Ascending aorta (tissue), 2 donors: Measurements from ENCODE around the gene GRIN1. TPM values are rescaled to one million over a fixed set of nuclear protein-coding genes. Genes with fewer than 3 reads are reported as not detected.

ENCODE experiments used
- DNase-seq, 2 donors: peaks; one replicate each; pipeline ENCODE4 v3.0.0-alpha.2; 2019; ENCODE audit warnings: low spot score in 2 of 2
- H3K27ac ChIP-seq, 2 donors: fragments of 200-600 bp; sonication (generic); one replicate each; pipeline ENCODE4 v1.5.1; 2016 to 2017; ENCODE audit warnings: mild to moderate bottlenecking in 1 of 2
- H3K27me3 ChIP-seq: fragments of 200-600 bp; sonication (generic); one replicate; pipeline ENCODE4 v1.5.1; 2017
- H3K36me3 ChIP-seq, 2 donors: fragments of 200-600 bp; sonication (generic); one replicate each; pipeline ENCODE4 v1.5.1; 2016
- H3K4me1 ChIP-seq, 2 donors: fragments of 200-600 bp; sonication (generic); one replicate each; pipeline ENCODE4 v1.5.1; 2016 to 2017; ENCODE audit warnings: mild to moderate bottlenecking in 1 of 2
- H3K4me3 ChIP-seq, 2 donors: fragments of 200-600 bp; sonication (generic); one replicate each; pipeline ENCODE4 v1.5.1; 2016 to 2017; ENCODE audit warnings: mild to moderate bottlenecking in 1 of 2
- H3K9me3 ChIP-seq, 2 donors: fragments of 200-600 bp; sonication (generic); one replicate each; pipeline ENCODE4 v1.5.1; 2016
- intact Hi-C: fragments of 100-400 bp; cut with DNase I; formaldehyde crosslinking; loops from one replicate; pipeline ENCODE4 v1.15.1; 2023
- total RNA-seq: library from RNA; depleted of rRNA; stranded (reverse); fragments of >200 nt; gene quantifications from one replicate; pipeline ENCODE4 v1.1.0, GENCODE V29; 2016
- TF ChIP-seq, protein P1 (sequence below), 3 experiments: fragments of 200-600 bp in 2 of 3; fragments of 450-650 bp in 1 of 3; sonication (generic) in 2 of 3; IDR thresholded peaks; one replicate each; pipeline ENCODE4 v1.5.1; 2016 to 2019; ENCODE audit warnings: antibody characterized with exemption in 3 of 3, mild to moderate bottlenecking in 1 of 3, moderate library complexity in 1 of 3

GRIN1 gene
- total RNA-seq, 1 donor from 2014 or later, result not detected

DNA sequence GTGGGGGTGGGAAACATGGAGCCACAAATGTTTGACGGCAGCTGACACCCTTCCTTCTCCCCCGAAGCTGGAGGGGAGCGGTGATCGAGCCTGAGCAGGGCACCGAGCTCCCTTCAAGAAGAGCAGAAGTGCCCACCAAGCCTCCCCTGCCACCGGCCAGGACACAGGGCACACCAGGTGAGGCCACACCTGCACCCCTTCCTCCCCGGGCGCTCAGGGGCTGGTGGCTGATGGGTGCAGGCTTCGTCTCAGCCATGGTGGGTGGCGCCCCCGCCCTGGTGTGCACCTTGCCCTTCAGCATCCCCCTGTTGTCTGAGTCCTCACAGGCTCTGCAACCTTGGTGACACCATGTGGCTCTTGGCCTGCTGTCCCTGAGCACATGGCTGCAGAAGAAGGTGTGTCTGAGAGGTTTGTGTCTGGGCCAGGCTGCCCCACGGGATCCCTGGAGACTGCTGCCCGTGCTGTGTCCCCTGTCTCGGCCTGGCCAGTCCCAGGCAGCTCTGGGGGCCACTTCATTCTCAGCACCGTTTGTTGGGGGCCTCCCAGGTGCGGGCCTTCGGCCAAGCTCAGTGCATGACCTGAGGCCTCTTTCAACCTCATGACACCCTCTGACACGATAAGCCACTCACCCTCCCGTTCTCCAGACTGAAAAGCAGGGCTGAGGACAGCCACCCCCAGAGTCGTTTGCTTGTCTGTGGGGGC is 41.0 kb upstream of the GRIN1 start:
- no peaks in the 10 kb centered on the region for H3K9me3 ChIP-seq
- H3K4me1 ChIP-seq, result no peaks in the 10 kb centered on the region
- TF ChIP-seq, protein P1, sequence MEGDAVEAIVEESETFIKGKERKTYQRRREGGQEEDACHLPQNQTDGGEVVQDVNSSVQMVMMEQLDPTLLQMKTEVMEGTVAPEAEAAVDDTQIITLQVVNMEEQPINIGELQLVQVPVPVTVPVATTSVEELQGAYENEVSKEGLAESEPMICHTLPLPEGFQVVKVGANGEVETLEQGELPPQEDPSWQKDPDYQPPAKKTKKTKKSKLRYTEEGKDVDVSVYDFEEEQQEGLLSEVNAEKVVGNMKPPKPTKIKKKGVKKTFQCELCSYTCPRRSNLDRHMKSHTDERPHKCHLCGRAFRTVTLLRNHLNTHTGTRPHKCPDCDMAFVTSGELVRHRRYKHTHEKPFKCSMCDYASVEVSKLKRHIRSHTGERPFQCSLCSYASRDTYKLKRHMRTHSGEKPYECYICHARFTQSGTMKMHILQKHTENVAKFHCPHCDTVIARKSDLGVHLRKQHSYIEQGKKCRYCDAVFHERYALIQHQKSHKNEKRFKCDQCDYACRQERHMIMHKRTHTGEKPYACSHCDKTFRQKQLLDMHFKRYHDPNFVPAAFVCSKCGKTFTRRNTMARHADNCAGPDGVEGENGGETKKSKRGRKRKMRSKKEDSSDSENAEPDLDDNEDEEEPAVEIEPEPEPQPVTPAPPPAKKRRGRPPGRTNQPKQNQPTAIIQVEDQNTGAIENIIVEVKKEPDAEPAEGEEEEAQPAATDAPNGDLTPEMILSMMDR (IDR thresholded peaks at IDR 0.05), result no peak
- intact Hi-C loops, result no loop called here
- H3K4me3 ChIP-seq, result no peak overlapping the region
- no peak overlapping the region for H3K27ac ChIP-seq
- DNase-seq, result no peak
- no peaks in the 10 kb centered on the region for H3K27me3 ChIP-seq
- H3K36me3 ChIP-seq, result peaks cover 56 to 76% of the 10 kb centered on the region in 2 donors

DNA sequence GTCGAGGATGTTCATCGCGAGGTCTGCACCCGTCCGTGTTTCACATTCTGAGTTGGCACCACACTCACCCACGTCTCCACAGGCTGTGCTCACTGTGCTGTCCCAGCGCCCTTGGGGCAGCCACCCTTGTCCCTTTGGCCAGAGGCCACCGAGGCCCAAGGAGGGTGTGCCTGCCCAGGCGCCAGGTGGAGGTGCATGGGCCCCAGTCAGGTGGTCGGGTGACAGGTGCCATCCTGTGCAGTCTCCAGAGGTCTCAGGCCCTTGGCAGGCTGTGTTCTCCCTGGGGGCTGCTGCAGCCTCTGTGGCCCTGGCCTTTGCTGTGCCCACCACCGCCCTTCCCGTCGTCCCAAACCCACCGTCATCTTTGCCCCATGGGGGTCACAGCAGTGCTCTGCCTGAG is 39.7 kb upstream of the GRIN1 start:
- no peaks in the 10 kb centered on the region for H3K9me3 ChIP-seq
- DNase-seq, result no peak
- TF ChIP-seq, protein P1 (IDR thresholded peaks at IDR 0.05), result no peak
- H3K4me3 ChIP-seq, result no peak overlapping the region
- no peaks in the 10 kb centered on the region for H3K27me3 ChIP-seq
- no peak overlapping the region for H3K27ac ChIP-seq
- intact Hi-C loops, result no loop called here
- H3K4me1 ChIP-seq, result no peaks in the 10 kb centered on the region
- peaks cover 69 to 80% of the 10 kb centered on the region in 2 donors for H3K36me3 ChIP-seq

DNA sequence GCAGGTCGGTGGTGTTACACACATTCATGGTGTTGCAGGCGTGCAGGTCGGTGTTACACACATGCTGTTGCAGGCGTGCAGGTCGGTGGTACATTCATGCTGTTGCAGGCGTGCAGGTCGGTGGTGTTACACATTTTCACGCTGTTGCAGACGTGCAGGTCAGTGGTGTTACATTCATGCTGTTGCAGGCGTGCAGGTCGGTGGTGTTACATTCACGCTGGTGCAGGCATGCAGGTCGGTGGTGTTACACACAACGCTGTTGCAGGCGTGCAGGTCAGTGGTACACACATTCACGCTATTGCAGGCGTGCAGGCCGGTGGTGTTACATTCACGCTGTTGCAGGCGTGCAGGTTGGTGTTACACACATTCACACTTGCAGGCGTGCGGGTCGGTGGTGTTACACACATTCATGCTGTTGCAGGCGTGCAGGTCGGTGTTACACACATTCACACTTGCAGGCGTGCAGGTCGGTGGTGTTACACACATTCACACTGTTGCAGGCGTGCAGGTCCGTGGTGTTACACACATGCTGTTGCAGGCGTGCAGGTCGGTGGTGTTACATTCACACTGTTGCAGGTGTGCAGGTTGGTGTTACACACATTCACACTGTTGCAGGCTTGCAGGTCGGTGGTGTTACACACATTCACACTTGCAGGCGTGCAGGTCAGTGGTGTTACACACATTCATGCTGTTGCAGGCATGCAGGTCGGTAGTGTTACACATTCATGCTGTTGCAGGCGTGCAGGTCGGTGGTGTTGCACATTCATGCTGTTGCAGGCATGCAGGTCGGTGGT is 35.6 kb upstream of the GRIN1 start:
- no peaks in the 10 kb centered on the region for H3K27me3 ChIP-seq
- no peak overlapping the region for H3K4me3 ChIP-seq
- H3K4me1 ChIP-seq, result no peaks in the 10 kb centered on the region
- no peaks in the 10 kb centered on the region for H3K9me3 ChIP-seq
- H3K27ac ChIP-seq, result no peak overlapping the region
- peaks cover 84 to 95% of the 10 kb centered on the region in 2 donors for H3K36me3 ChIP-seq
- TF ChIP-seq, protein P1 (IDR thresholded peaks at IDR 0.05), result no peak
- intact Hi-C loops, result no loop called here
- no peak for DNase-seq

DNA sequence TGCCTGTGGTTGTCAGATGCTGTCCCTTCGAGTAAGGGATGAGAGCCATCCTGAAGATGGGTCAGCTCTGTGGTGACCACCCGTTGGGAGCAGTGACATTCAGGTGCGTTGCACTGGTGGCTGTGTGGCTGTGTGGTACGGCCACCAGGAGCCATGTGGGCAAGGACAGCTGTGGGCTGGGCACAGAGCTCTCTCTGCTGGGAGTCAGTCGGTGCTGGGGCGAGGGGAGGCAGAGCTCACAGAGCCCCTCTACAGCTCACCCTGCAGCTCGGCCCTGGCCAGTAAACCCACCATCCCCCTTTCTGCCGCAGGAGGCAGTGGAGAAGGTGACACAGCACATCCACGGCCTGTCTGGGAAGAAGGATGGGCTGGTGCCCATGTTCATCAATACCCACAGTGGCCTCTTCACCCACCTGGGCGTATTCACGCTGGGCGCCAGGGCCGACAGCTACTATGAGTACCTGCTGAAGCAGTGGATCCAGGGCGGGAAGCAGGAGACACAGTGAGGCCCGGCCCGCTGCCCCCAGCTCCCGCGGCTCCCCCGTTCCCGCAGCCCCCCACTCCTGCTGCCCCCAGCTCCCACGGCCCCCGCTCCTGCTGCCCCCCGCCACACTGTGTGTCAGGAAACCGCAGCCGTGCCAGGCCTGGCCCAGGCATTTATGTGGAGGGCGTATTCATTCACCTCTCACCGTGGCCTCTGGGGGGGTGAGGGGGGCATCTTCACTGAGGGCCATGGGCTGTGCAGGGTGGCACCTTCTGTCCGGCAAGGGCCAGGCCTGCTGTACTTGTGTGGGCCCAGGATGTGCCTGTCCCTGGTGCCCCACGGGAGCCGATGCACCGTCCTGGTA is 32.9 kb upstream of the GRIN1 start:
- H3K9me3 ChIP-seq, result no peaks in the 10 kb centered on the region

DNA sequence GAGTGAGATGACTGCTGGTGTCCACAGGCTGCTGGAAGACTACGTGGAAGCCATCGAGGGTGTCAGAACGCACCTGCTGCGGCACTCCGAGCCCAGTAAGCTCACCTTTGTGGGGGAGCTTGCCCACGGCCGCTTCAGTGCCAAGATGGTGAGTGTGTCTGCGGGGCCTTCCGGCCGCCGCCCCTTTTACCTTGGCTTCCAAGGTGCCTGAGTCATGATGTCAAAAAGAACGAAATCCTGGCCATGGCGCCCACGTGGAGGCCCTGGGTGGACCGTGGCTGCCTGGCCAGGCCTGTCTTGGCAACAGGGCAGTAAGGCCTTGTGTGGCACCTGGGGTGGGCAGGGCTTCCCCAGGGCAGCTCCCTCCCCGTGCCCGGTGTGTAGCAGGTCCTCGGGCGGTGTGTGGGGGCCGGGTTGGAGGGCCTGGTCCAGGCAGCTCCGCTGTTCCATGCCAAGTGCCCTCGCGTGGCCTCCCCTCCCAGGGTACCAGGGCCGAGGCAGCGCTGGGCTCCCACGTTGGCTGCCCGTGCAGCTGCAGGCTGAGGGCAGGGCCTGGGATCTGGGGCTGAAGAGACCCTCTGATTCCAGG is 32.2 kb upstream of the GRIN1 start:
- H3K27me3 ChIP-seq, result no peaks in the 10 kb centered on the region

More for the DNA sequence above, 32.9 kb upstream of the GRIN1 start:
- intact Hi-C loops, result no loop called here
- Histone ChIP-seq H3K4me3 (no peak overlapping the region), H3K36me3 (peaks cover 84 to 97% of the 10 kb centered on the region in 2 donors), H3K27me3 (no peaks in the 10 kb centered on the region), H3K4me1 (no peaks in the 10 kb centered on the region), H3K27ac (no peak overlapping the region)
- no peak for DNase-seq
- TF ChIP-seq, protein P1 (IDR thresholded peaks at IDR 0.05), result no peak

More for the DNA sequence above, 32.2 kb upstream of the GRIN1 start:
- Histone ChIP-seq H3K4me1 (no peaks in the 10 kb centered on the region), H3K36me3 (peaks cover 80 to 94% of the 10 kb centered on the region in 2 donors), H3K4me3 (no peak overlapping the region), H3K9me3 (no peaks in the 10 kb centered on the region), H3K27ac (no peak overlapping the region)
- TF ChIP-seq, protein P1 (IDR thresholded peaks at IDR 0.05), result no peak
- intact Hi-C loops, result no loop called here
- DNase-seq, result no peak
